Measurements from ENCODE around the gene VPS16. TPM values are rescaled to one million over a fixed set of nuclear protein-coding genes. Genes with fewer than 3 reads are reported as not detected.

VPS16 gene
- total RNA-seq, 1 experiment from 2014 or later: 46.6 TPM

DNA sequence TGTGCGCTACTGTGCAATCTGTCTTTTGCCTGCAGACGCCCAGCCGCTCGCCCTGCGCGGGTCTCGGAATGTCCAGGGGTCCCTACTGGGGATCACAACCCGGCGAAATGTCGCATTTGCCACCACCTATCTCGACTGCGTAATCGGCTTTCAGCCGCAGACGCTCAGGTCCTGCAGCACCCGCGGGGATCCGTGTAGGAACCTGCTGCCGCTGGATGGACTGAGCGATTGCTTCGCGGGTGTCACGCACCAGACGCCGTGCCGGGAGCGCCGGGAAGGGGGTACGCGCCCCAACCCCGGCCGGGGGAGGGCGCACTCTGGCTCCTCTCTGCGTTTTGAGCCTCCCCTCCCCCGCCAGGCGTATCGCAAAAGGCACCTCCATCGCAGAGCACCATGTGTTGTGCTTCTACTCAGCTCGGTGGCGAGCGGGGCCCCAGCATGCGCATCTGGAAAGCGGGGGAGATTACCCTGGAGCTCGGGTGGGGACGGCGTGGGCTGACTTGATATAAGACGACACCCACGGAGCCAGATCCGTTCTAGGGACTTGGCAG lies 32.0 kb downstream of the VPS16 start:
- no peaks in the 10 kb centered on the region; the same call in 1 of the 2 replicates for H3K36me3 ChIP-seq (ENCODE audit: control insufficient read depth, insufficient read depth, low read length)
- Mint-ChIP-seq H3K9me3 (ENCODE audit: unreplicated experiment) (no peaks in the 10 kb centered on the region), H3K4me3 (ENCODE audit: unreplicated experiment) (peak overlapping the region; percentile 91), H3K4me1 (ENCODE audit: low read depth, unreplicated experiment) (peaks cover 22% of the 10 kb centered on the region), H3K27ac (ENCODE audit: unreplicated experiment) (peak overlapping the region; percentile 76), H3K36me3 (ENCODE audit: insufficient read depth, unreplicated experiment) (peaks cover 8% of the 10 kb centered on the region), H3K27me3 (ENCODE audit: insufficient read depth, unreplicated experiment) (no peaks in the 10 kb centered on the region)
- H3K27me3 ChIP-seq (replicated peaks; ENCODE audit: control insufficient read depth, insufficient read depth, low read length): no peaks in the 10 kb centered on the region
- ChIA-PET POLR2A (interaction anchor here (0.6 to 0.8 kb wide), 3 partner anchors 38 to 208 kb away, joined by 3 read pairs; partner anchors contain the start of gene IDH3B), CTCF (no interaction called here)
- intact Hi-C loops (cut with micrococcal nuclease; ENCODE audit: unreplicated experiment): loop anchor here (1.0 to 2.0 kb wide), 2 partner anchors 32 to 128 kb away; partner anchors contain the start of genes PCED1A and VPS16
- peaks cover 12% of the 10 kb centered on the region for H3K4me1 ChIP-seq
- DNase-seq: peak; percentile 69 to 76
- TF ChIP-seq, protein P1, sequence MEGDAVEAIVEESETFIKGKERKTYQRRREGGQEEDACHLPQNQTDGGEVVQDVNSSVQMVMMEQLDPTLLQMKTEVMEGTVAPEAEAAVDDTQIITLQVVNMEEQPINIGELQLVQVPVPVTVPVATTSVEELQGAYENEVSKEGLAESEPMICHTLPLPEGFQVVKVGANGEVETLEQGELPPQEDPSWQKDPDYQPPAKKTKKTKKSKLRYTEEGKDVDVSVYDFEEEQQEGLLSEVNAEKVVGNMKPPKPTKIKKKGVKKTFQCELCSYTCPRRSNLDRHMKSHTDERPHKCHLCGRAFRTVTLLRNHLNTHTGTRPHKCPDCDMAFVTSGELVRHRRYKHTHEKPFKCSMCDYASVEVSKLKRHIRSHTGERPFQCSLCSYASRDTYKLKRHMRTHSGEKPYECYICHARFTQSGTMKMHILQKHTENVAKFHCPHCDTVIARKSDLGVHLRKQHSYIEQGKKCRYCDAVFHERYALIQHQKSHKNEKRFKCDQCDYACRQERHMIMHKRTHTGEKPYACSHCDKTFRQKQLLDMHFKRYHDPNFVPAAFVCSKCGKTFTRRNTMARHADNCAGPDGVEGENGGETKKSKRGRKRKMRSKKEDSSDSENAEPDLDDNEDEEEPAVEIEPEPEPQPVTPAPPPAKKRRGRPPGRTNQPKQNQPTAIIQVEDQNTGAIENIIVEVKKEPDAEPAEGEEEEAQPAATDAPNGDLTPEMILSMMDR (IDR thresholded peaks at IDR 0.05; ENCODE audit: insufficient read depth in 1 of 2, low read depth in 1 of 2, low read length in 1 of 2, severe bottlenecking in 1 of 2, unreplicated experiment in 1 of 2): peak; percentile 10 to 59
- no peaks in the 10 kb centered on the region for H3K9me3 ChIP-seq
- BruUV-seq (replicated peaks): TSS peak; percentile 89
- H3K4me3 ChIP-seq (ENCODE audit: low read depth, low read length): peak overlapping the region; percentile 72

DNA sequence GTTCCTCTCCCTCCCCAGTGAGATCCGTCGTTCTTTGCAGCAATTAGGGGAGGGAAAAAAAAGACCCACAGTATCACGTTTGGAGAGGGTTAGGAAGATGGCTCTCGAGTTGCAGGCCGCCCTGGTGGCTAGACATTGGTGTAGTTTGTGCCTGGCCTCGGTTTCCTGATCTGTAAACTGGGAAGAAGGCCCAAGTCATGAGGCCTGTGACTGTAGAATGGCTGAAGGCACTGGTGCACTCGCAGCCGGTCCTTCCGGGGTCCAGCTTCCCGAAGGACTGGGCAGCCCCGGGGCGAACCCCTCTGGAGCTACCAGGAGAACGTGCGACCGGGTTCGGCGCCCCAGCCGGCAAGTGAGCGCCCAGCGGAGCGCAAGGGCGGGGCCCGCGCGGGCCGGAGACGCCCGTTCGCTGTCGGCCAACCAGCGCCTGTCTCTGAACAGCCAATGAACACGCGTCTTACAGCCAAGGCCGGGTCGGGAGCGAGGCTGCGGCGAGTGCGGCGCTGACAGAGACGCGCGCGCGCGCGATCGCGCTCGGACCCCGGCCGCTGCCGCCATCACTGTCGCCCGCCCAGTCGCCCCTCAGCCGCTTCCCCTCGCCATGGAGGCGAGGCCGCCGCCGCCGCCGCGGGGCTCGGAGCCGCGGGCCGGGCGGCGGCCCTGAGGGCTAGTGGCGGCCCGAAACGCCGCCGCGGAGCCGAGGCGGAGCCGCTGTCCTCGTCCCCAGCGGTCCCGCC lies 32.6 kb downstream of the VPS16 start, which contains the start of gene PTPRA:
Gene PTPRA (plus strand): TSS at position 472 of the 737 bp plus-strand sequence. CDS start 90,797 bp downstream, outside the sequence.
- peak; percentile 95 to 96 for DNase-seq
- POLR2A ChIA-PET: interaction anchor here (0.6 to 0.8 kb wide), 4 partner anchors 35 to 209 kb away, joined by 3 read pairs; partner anchors contain the start of gene IDH3B
- Histone ChIP-seq H3K4me3 (ENCODE audit: low read depth, low read length) (peak within 1 kb of the TSS; percentile 72), H3K36me3 (ENCODE audit: control insufficient read depth, insufficient read depth, low read length) (no peaks in the 10 kb centered on the region; the same call in 1 of the 2 replicates), H3K27me3 (replicated peaks; ENCODE audit: control insufficient read depth, insufficient read depth, low read length) (no peaks in the 10 kb centered on the region), H3K4me1 (peaks cover 12% of the 10 kb centered on the region), H3K9me3 (no peaks in the 10 kb centered on the region)
- BruUV-seq (replicated peaks): no TSS peak
- no peaks in the 10 kb centered on the region for H3K27me3 Mint-ChIP-seq (ENCODE audit: insufficient read depth, unreplicated experiment)
- intact Hi-C loops (cut with micrococcal nuclease; ENCODE audit: unreplicated experiment): loop anchor here (1.0 to 2.0 kb wide), 2 partner anchors 33 to 128 kb away; partner anchors contain the start of genes PCED1A and VPS16
- H3K9me3 Mint-ChIP-seq (ENCODE audit: unreplicated experiment): no peaks in the 10 kb centered on the region
- CTCF ChIA-PET: no interaction called here
- H3K4me1 Mint-ChIP-seq (ENCODE audit: low read depth, unreplicated experiment): peaks cover 22% of the 10 kb centered on the region
- peak within 1 kb of the TSS; percentile 91 for H3K4me3 Mint-ChIP-seq (ENCODE audit: unreplicated experiment)
- TF ChIP-seq, protein P1 (IDR thresholded peaks at IDR 0.05; ENCODE audit: insufficient read depth in 1 of 2, low read depth in 1 of 2, low read length in 1 of 2, severe bottlenecking in 1 of 2, unreplicated experiment in 1 of 2): no peak
- H3K27ac Mint-ChIP-seq (ENCODE audit: unreplicated experiment): peak within 1 kb of the TSS; percentile 76
- peaks cover 8% of the 10 kb centered on the region for H3K36me3 Mint-ChIP-seq (ENCODE audit: insufficient read depth, unreplicated experiment)

DNA sequence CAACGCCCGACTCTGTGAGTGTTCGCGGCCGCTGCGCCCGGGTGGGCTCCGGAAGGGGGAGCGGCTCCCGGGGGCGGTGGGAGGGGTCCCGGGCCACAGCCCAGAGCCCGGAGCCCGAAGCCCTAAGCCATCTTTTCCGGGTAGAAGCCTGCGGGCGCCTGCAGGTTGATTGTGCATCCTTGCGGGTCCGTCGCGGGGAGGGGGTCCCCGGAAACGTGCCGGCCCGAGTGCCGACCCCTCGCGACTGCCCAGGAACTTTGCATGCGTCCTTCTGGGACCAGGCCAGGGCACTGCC lies 33.1 kb downstream of the VPS16 start:
- Mint-ChIP-seq H3K9me3 (ENCODE audit: unreplicated experiment) (no peaks in the 10 kb centered on the region), H3K4me1 (ENCODE audit: low read depth, unreplicated experiment) (peaks cover 23% of the 10 kb centered on the region), H3K36me3 (ENCODE audit: insufficient read depth, unreplicated experiment) (peaks cover 8% of the 10 kb centered on the region), H3K27me3 (ENCODE audit: insufficient read depth, unreplicated experiment) (no peaks in the 10 kb centered on the region), H3K27ac (ENCODE audit: unreplicated experiment) (no peak overlapping the region), H3K4me3 (ENCODE audit: unreplicated experiment) (peak overlapping the region; percentile 91)
- POLR2A ChIA-PET: interaction anchor here (0.6 kb wide), 1 partner anchor 35 kb away, joined by 3 read pairs; no protein-coding TSS in a partner anchor
- peaks cover 12% of the 10 kb centered on the region for H3K4me1 ChIP-seq
- TF ChIP-seq, protein P1 (IDR thresholded peaks at IDR 0.05; ENCODE audit: insufficient read depth in 1 of 2, low read depth in 1 of 2, low read length in 1 of 2, severe bottlenecking in 1 of 2, unreplicated experiment in 1 of 2): no peak
- peak in 1 of 2 experiments; percentile 59 for DNase-seq
- intact Hi-C loops (cut with micrococcal nuclease; ENCODE audit: unreplicated experiment): loop anchor here (1.0 to 2.0 kb wide), 3 partner anchors 33 to 127 kb away; partner anchors contain the start of genes PCED1A and VPS16
- no peaks in the 10 kb centered on the region for H3K9me3 ChIP-seq
- H3K4me3 ChIP-seq (ENCODE audit: low read depth, low read length): peak overlapping the region; percentile 72
- BruUV-seq (replicated peaks): no TSS peak
- CTCF ChIA-PET: no interaction called here
- no peaks in the 10 kb centered on the region for H3K27me3 ChIP-seq (replicated peaks; ENCODE audit: control insufficient read depth, insufficient read depth, low read length)
- H3K36me3 ChIP-seq (ENCODE audit: control insufficient read depth, insufficient read depth, low read length): no peaks in the 10 kb centered on the region; the same call in 1 of the 2 replicates
